ENCODE results near the gene ATG10.

The ATG10 gene

DNA sequence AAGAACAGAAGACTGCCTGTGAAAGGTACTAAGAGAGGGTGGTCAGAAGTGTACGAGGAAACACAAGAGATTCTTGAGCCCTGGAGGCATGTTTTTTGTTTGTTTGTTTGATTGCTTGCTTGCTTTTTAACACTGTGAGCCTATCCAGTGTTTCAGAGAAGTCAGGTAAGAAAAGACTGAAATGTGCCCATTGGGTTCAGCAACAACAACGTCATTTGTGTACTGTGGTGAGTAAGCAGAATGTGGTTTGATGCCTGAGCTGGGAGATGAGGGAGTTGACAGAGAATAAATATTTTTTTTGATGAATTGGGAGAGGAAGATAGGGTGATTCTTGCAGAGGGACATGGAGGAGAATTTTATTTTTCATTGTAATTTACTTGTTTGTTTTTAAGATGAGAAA, 233.2 kb downstream of the ATG10 start:
- FAIRE-seq = no peak

DNA sequence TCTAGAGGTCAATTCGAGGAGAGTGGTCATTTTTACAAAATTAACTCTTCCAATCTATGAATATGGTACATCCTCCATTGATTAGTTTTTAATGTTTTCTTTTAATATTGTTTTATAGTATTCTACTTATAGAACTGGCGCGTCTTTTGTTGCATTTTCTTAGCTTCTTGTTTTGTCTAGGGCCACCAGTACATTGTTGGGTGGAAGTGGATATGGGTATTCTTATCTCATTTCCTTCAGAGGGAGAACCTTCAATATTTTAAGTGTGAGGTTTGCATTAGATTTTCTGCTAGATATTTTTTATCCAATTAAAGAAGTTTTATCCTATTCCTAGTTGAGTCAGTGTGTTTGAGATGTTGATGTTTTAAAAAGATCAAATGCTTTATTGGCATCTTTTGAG, 236.5 kb downstream of the ATG10 start:
- DNase-seq (ENCODE audit: insufficient read length, low spot score) (no peak), FAIRE-seq (no peak)

More for the DNA sequence above, 233.2 kb downstream of the ATG10 start:
- DNase-seq (ENCODE audit: insufficient read length, low spot score) = no peak

DNA sequence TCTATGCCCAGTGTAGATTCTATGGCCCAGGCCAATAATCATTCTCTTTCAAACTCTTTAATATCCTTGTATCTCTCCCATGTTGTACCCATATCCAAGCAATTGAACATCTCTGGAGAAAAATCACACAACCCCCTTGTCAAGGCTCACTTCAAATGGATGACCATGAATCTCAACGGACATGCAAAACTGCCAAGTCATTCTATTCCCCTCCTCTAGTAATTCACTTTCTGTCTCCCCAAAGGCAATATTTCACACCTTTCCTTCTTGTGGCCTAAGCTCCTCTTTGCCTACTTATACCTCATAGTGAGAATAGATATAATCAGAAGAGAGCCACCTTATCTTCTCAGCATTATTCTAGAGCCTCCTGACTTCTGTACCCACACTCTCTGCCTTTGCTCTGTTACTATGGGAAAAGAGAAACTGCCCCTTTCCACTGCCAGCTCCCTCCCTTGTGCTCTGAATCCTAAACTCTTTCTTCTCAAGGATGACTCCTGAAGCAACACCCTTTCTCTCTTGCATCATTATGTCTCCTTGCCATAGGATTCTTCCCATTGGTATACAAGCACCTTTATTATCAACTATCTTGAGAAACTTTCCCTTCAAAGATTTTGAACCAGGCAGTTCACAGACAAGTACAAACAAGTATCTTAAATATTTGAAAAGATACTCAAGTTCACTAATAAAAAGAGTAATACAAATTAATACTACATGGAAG, 240.2 kb downstream of the ATG10 start:
- FAIRE-seq (no peak), DNase-seq (ENCODE audit: insufficient read length, low spot score) (no peak)

DNA sequence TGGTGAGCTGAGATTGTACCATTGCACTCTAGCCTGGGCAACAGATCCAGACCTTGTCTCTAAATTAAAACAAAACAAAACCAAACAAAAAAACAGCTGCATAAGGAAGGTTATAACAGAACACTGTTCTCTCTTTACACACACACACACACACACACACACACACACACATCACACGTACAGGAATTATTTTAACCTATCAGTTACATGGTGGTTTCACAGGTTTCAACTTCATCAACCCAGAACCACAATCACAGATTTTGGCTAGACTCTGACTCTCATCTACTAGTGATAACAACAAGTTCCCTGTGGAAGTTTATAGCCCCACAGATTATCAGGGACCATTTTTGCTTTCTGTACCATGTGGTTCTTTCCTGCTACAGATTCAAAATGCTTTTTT, 246.1 kb downstream of the ATG10 start:
- DNase-seq (ENCODE audit: insufficient read length, low spot score) (no peak), FAIRE-seq (no peak)

DNA sequence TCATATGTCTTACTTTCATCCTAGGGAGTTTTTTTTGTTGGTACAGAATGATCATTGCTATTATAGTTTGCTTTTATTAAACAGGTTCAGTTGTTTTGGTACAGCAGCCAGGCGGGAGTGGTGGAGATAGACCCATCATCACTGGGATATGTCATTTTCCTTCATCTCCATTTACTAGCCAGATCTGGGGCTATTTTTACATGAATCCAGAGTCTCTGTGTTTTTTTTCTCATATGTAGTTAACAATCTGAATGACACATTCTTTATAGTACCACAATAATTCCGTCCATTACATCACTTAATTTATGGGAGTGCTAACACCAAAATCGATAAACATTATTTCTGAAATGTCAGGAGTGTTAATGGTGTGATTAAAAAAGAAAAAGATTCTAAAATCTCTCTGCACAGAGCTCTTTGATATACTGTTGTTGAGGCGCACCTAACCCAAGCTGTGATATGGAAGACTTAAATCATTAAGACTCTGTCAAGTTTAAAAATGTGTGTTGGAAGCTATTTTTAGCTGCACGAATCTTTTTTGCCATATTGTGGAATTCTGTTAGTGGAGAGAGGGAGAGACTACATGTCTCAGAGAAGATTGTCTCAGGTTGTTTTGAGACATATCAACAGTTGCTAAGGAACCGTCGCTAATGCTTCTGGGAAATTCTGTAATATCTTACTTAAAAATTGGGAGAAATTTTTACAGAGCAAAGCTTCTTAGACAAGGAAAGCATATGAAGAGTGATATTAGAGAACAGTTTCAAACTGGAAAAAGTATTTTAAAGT, 246.7 kb downstream of the ATG10 start:
- DNase-seq (ENCODE audit: insufficient read length, low spot score) (no peak), FAIRE-seq (no peak)

DNA sequence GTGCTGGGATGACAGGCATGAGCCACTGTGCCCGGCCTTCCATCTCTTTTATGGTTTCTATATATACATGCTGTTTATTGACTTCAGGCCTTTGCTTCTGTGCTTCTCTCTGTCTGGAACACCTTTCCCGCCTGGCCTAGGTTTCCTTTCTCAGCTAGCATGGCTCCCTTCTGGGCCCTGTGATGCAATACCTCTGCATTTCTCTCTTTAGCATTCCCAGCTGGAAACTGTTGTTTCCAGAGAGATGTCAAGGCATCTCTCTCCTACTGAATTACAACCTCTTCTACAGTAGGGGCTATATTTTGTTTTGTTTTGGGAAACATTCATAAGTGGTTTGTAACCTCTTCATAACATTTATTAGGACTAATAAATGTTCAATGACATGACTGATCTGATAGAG, 249.2 kb downstream of the ATG10 start:
- FAIRE-seq (no peak), DNase-seq (ENCODE audit: insufficient read length, low spot score) (no peak)

DNA sequence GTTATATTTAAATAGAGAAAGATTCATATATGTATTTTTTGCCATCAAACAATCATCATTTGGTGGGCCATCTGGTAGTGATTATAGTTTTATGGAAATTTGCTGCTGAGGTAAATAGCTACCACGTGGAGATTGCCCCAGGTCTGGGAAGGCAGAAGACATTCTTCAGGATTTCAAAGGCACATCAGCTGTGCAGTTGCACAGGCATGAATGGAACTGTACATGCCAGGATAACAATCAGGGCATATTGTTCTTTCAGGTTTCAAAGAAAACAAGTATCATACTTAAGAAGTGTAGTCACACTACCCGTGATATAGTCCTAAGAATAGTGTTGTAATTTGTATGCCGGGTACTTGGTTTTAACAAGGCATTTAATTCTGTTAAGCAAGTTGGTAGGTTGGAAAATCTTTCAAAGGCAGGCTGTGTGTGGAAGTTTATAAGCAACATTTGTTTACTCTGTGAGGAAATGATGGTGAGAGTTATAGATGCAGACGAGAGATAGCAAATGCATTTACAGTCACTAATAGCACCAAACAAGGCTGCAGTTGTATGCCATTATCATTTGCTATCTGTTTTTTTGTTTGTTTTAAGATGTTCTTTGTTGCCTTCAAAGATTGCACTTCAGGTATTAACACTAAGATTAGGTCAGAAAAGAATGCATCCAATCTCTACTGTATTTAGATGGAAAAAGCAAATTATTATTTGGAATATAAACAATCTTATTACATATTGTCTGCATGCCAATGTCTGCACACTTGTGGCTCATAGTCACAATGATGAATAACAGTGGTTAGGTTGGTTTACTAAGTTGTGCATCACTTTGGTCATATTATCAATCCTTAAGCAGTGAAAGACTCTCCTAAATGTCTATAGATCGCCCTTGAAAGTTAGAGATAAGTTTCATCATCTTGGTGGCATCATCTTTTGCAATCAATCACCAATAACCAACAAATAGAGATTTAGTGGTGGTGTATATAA, 251.1 kb downstream of the ATG10 start:
- no peak for DNase-seq (ENCODE audit: insufficient read length, low spot score)
- no peak for FAIRE-seq

DNA sequence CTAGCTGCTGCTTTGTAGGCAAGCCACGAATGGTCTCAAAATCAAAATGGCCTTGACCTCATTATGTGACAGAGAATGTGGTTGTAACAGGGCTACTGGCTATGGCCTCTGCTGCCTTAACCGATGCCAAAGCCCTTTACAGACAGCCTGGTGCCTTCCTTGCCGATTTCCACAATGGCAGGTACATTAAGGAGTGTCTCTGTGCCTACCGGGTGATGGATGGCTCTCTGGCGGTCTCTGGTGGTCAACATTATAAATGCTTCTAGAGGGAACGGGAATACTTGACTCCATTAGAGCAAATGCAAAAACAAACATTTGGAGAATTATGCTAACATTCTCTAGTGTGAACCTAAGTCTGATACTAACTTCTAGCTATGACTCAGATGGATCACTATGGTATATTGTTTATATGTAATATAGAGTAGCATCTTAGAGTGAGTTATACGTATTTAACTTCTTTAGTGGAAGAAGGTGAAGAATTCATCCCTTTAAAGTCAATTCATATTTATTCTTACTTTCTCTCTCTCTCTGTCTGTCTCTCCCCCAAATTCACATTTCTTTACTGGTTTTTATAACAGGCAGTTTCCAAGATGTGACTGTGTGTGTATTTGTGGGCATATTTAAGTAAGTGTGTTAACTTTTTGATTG, 253.8 kb downstream of the ATG10 start:
- DNase-seq (ENCODE audit: insufficient read length, low spot score) = peak; percentile 54
- FAIRE-seq = no peak

DNA sequence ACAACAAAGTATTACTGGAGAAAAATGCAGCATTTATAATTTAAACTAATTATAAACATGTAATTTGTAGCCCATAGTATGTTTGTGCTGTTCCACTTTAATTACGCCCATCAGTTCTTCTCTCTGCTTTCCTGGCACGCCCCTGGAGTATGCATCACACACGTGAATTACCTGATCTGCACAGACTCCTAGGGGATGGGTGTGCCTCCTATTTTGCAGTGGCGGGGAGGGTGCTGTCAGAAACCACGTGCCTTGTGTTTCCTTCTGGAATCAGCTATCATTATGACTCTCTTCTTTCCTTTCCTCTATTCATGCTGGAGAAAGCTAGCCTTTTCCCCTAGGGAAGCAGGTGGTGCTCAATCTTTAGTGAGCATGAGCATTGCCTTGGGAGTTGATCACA, 263.1 kb downstream of the ATG10 start:
- FAIRE-seq (no peak), DNase-seq (ENCODE audit: insufficient read length, low spot score) (no peak)

DNA sequence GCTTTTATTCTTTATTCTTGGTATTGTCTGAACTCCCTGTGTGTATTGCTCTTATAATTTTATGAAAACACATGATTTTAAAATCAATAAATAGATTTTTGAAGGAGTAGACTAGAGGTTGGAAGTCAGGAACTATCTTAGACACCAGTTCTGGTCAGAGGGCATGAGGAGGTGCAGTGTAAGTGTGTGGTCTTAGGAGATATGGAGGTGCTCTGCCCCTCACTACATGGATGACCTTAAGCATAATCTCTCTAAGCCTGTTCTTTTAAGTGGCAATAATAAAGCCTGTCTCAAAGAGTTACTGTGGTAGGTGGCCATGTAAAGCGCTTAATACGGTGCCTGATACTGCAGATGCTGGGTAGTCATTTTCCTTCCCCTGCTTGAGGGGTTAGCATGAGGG, 272.3 kb downstream of the ATG10 start:
- DNase-seq (ENCODE audit: insufficient read length, low spot score) = no peak
- FAIRE-seq = no peak

DNA sequence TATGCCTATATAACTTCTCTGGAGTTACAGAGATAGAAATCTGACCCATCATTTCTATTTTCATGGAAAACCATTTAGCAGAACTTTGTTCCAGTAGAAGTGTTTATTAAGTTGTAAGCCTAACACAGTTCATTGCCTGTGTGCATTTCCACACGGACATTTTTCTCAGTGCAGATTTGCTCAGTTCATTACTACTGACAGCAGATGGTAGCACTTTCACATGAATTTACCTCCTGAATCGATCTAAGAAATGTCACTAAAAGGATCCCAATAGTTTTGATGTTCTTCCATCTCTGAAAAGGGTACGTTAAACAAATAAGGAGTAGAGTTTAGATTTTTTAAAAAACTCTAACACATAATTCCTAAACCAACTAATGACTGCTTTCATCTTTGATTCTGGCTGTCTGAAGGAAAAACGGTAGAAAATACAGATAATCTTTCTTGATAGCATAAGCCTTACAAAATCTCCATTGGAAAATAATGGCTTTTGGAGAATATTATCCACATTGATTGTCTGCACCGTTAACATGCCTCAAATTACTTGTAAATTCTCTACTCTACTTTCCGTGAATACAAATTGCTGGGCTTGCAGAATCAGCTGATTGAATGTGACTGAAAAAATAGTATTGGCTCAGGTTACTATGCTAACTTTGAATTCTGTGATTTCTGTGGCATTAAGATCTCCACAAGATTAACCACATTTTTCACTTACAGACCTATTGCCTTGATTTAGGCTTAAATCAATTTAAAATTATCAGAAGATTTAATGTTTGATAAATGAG, 273.2 kb downstream of the ATG10 start:
- FAIRE-seq = no peak
- DNase-seq (ENCODE audit: insufficient read length, low spot score) = no peak

DNA sequence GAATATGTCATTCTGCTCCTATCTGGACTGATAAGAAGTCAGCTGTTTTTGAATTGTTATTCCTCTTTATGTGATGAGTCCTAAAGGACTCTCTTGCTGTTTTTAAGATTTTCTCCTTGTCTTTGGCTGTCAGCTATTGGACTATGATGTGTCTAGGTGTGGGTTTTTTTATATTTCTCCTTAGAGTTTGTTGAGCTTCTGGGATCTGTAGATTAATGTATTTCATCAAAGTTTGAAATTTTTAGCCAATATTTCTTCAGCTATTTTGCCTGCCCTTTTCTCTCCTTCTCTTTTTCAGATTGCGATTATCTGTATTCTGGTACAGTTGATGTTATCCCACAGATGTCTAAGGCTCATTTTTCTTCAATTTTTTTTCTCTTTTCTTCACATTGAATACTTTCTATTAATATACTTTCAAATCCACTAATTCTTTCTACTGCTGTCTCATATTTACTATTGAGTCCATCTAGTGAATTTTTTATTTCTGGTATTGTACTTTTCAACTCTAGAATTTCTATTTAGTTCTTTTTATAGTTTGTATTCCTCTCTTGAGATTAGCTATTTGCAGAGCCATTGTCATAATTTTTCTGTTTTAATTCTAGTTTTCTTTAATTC, 275.2 kb downstream of the ATG10 start:
- FAIRE-seq (no peak), DNase-seq (ENCODE audit: insufficient read length, low spot score) (no peak)

DNA sequence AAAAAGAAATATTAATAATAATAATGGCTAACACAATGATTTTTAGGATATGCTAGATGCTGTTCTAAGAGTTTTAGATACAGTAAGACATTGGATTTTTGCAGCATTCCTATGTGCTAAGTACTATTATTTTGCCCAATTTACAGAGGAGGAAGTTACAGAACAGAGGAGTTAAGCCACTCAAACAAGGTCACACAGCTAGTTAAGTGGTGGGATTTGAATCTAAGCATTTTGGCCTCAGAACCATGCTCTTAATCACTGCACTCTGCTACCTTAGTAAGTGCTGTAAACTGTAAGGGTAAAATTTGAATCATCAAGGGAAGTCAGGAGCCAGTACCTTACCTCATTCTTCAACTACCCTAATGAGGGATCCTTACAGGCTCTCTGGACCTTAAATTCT, 280.9 kb downstream of the ATG10 start:
- FAIRE-seq = no peak
- DNase-seq (ENCODE audit: insufficient read length, low spot score) = no peak

DNA sequence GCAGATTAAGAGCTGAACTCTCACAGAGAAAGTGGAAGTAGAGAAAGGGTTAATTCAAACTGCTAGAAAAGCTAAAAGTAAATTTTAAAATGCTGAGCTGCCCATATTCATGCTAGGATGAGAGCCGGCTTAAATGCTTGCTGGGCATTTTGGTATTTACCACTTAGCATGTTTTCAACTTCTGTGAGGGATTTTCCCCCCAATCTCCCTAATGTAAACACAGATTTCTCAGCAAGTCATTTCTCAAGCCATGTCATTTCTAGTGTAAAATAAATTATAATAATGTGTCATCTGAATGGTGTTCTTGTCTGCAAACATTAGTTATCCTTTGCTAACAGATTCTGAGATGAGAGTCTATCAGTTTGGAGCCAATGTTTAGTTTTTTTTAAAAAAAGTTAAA, 284.0 kb downstream of the ATG10 start:
- DNase-seq (ENCODE audit: insufficient read length, low spot score) = no peak
- no peak for FAIRE-seq

DNA sequence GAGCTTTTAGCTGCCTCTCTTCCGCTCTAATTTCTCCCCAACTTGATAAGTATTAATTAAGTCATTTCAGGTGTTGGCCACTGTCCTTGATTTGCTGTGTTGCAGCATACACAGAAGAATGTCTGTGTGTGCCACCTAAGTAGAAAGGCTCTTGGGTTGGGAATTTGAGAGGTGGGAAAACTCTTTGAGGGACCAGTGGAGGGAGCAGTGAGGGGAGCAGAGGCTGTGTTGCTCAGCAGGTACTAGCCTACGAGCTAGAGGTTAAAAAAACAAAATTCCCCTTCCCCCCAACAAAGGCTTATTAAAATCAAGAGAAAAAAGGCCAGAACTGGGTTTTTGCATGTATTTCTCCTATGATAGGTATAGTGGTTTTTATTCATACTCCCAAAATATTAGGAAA, 285.4 kb downstream of the ATG10 start:
- FAIRE-seq = no peak
- no peak for DNase-seq (ENCODE audit: insufficient read length, low spot score)

DNA sequence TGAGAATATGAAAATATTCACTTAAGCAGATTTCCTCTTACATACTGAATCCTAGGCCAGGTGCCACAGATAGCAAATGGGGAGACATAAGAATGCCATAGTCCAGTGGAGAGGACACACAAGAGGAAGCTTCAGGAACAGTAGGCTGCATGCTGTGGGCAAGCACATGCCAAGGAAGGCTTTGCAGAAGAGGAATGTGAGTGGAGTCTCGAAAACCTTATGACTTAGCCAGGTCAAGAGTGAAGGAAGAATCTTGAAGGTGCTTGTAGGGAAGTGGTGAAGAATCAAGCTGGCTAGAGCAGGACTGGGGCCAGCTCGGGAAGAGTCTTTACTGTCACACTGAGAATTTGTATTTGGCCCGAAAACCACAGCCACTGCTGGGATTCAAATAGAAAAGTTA, 285.9 kb downstream of the ATG10 start:
- FAIRE-seq (no peak), DNase-seq (ENCODE audit: insufficient read length, low spot score) (no peak)

DNA sequence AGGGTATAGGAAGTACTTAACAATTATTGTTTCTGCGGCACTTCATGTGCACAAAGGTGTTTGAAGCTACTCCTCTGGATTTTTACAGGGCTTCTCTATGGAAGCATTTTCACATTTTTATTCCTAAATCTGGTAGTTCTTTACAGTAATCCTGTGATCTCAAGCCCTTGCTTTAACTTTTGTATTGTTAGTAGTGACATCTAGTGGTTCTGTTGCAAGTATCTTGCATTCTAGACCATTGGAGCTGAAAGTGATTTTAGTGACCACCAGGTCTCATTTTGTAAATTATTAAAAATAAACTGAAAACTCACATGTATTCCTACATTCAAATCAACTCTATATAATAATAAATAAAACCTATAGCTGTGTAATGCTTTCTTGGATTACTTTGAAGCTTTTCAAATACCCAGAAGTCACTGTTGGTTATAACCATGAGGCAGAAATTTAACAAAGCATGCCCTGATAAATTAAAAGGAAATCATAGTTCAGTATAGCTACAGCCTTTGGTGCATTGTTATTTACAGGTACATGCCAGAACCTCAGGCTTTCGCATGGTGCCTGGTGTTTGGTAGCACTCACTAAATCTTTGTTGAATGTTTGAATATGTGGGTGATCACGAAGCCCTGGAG, 287.5 kb downstream of the ATG10 start:
- DNase-seq (ENCODE audit: insufficient read length, low spot score) = peak; percentile 18
- peak; percentile 9 for FAIRE-seq

DNA sequence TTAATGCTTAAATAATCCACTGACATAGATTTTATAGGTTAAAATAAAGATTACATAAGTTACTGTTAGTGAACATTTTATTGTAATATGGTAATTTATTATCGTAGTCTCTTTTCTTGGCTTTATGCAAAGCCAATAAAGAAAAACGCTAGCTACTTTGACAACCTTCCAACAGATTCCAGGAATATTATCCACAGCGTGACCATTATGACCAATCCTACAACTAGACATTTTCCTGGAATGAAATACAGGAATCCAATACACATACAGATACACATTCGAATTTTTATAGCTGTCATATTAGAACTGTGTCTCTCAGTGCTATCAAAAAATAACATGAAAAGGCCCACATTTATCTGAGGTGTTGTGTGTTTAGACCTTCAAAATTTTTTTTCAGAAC, 293.2 kb downstream of the ATG10 start:
- FAIRE-seq (no peak), DNase-seq (ENCODE audit: insufficient read length, low spot score) (no peak)
